Measurements from ENCODE around the gene PTPN13.

- no peak for TF ChIP-seq CTCF (IDR thresholded peaks at IDR 0.05; ENCODE audit: low read depth, low read length, missing input control)
- TF ChIP-seq TAF1 (conservative IDR thresholded peaks at IDR 0.05): no peak
- TF ChIP-seq EGR1 (IDR thresholded peaks at IDR 0.05; ENCODE audit: low read depth in 2 of 2): no peak
Measured at GRCh38 chr4:86818211-86818610, 224.1 kb downstream of the PTPN13 start.

All from liver (tissue), 3 donors.